H1 (cell line): ENCODE results near the gene SPI1. TPM values are rescaled to one million over a fixed set of nuclear protein-coding genes. Genes with fewer than 3 reads are reported as not detected.

Experiments
- CTCF ChIA-PET: fragments of 300-600 bp; sonication (Branson Sonifier 250); formaldehyde crosslinking; loops from one replicate; lab custom pipeline; 2021; ENCODE audit not compliant: partially characterized antibody; lab: Charles Lee
- POLR2A ChIA-PET: fragments of 300-600 bp; sonication (Branson Sonifier 250); formaldehyde crosslinking; loops from one replicate; lab custom pipeline; 2021; ENCODE audit warnings: inconsistent platforms; ENCODE audit not compliant: partially characterized antibody; lab: Charles Lee
- DNase-seq, 2 experiments: peaks; one replicate each; pipeline versions ENCODE4 v3.0.0 to v3.0.0-alpha.2; 2010 to 2022; ENCODE audit warnings: low spot score in 2 of 2, low read depth in 1 of 2, mixed read lengths in 1 of 2
- FAIRE-seq: peaks from 2 replicates; lab custom pipeline; 2011; peaks lifted over from hg19 to GRCh38; lab: Jason Lieb, UNC
- H2AFZ ChIP-seq: 2 replicates; pipeline ENCODE4 v1.8.1; 2012; ENCODE audit warnings: low read length, inconsistent platforms
- H2AK5ac ChIP-seq: 2 replicates; pipeline ENCODE4 v1.6.1; 2013; ENCODE audit warnings: low read depth, low read length
- H2BK120ac ChIP-seq: replicated peaks from 2 replicates; pipeline ENCODE3; 2013; ENCODE audit warnings: low read depth, low read length, inconsistent platforms
- H2BK12ac ChIP-seq: 2 replicates; pipeline ENCODE4 v1.6.1; 2013; ENCODE audit warnings: low read depth, low read length
- H2BK15ac ChIP-seq: 2 replicates; pipeline ENCODE4 v1.6.1; 2013; ENCODE audit warnings: low read length
- H2BK20ac ChIP-seq: 2 replicates; pipeline ENCODE4 v1.6.1; 2013; ENCODE audit warnings: low read length
- H2BK5ac ChIP-seq: 2 replicates; pipeline ENCODE4 v1.6.1; 2013; ENCODE audit warnings: low read depth, low read length
- H3K14ac ChIP-seq: 2 replicates; pipeline ENCODE4 v1.6.1; 2013; ENCODE audit warnings: inconsistent platforms; ENCODE audit not compliant: insufficient read length
- H3K18ac ChIP-seq: 2 replicates; pipeline ENCODE4 v1.6.1; 2013; ENCODE audit warnings: low read length; ENCODE audit errors: extremely low read depth
- H3K23ac ChIP-seq: 2 replicates; pipeline ENCODE4 v1.6.1; 2013; ENCODE audit warnings: inconsistent platforms; ENCODE audit not compliant: insufficient read length
- H3K23me2 ChIP-seq: 2 replicates; pipeline ENCODE4 v1.6.1; 2013; ENCODE audit warnings: low read depth, low read length
- H3K27ac ChIP-seq: 2 replicates; pipeline ENCODE4 v1.6.1; 2011; ENCODE audit warnings: low read depth, low read length, inconsistent platforms
- H3K27me3 ChIP-seq, 4 experiments: replicated peaks in 1 of 4; 1 replicate in 1 of 4; 2 replicates in 3 of 4; pipeline versions ENCODE4 v1.6.1 to v1.8.1; 2011 to 2013; ENCODE audit warnings: low read length in 3 of 4, mild to moderate bottlenecking in 3 of 4, inconsistent platforms in 2 of 4, mixed read lengths in 2 of 4, moderate library complexity in 1 of 4; ENCODE audit not compliant: control insufficient read depth in 3 of 4, insufficient read depth in 3 of 4; ENCODE audit errors: extremely low read depth in 1 of 4
- H3K36me3 ChIP-seq, 4 experiments: 2 replicates each; pipeline versions ENCODE4 v1.6.1 to v1.8.1; 2011 to 2013; ENCODE audit warnings: mild to moderate bottlenecking in 4 of 4, low read length in 3 of 4, moderate library complexity in 2 of 4, control low read depth in 1 of 4, inconsistent platforms in 1 of 4; ENCODE audit not compliant: insufficient read depth in 4 of 4, control insufficient read depth in 2 of 4
- H3K4ac ChIP-seq: replicated peaks from 2 replicates; pipeline ENCODE3; 2013; ENCODE audit warnings: low read length, low read depth, mixed read lengths, inconsistent platforms; ENCODE audit not compliant: insufficient read length
- H3K4me1 ChIP-seq, 4 experiments: replicated peaks in 1 of 4; 1 replicate in 1 of 4; 2 replicates in 3 of 4; pipeline versions ENCODE4 v1.6.1 to v1.8.1; 2011 to 2013; ENCODE audit warnings: low read length in 3 of 4, inconsistent platforms in 2 of 4, mixed read lengths in 1 of 4; ENCODE audit not compliant: insufficient read depth in 4 of 4, control insufficient read depth in 3 of 4
- H3K4me2 ChIP-seq, 2 experiments: 2 replicates each; pipeline versions ENCODE4 v1.6.1 to v1.8.1; 2011 to 2013; ENCODE audit warnings: low read depth in 2 of 2, low read length in 2 of 2, control low read depth in 1 of 2, inconsistent platforms in 1 of 2, mild to moderate bottlenecking in 1 of 2; ENCODE audit not compliant: insufficient read depth in 1 of 2
- H3K4me3 ChIP-seq, 4 experiments: fragments of 200-600, 300-600 bp in 1 of 4; sonication (generic), shearing (Covaris generic), sonication (Bioruptor Twin) in 1 of 4; 2 replicates each; pipeline versions ENCODE4 v1.5.1 to v1.8.1; 2011 to 2016; ENCODE audit warnings: low read length in 4 of 4, low read depth in 3 of 4, control low read depth in 2 of 4, inconsistent platforms in 2 of 4, mild to moderate bottlenecking in 2 of 4, mixed read lengths in 1 of 4, moderate library complexity in 1 of 4; ENCODE audit not compliant: insufficient read depth in 2 of 4; ENCODE audit errors: extremely low read depth in 1 of 4
- H3K56ac ChIP-seq: replicated peaks from 2 replicates; pipeline ENCODE3; 2013; ENCODE audit warnings: low read depth, mild to moderate bottlenecking, mixed read lengths, low read length, inconsistent platforms; ENCODE audit not compliant: insufficient read length
- H3K79me1 ChIP-seq: 2 replicates; pipeline ENCODE4 v1.6.1; 2013; ENCODE audit warnings: low read depth, low read length, control low read depth
- H3K79me2 ChIP-seq, 2 experiments: 2 replicates each; pipeline versions ENCODE4 v1.6.1 to v1.8.1; 2012 to 2013; ENCODE audit warnings: low read length in 2 of 2, mild to moderate bottlenecking in 2 of 2, inconsistent platforms in 1 of 2; ENCODE audit not compliant: insufficient read depth in 2 of 2, control insufficient read depth in 1 of 2
- H3K9ac ChIP-seq, 4 experiments: replicated peaks in 1 of 4; 1 replicate in 1 of 4; 2 replicates in 3 of 4; pipeline versions ENCODE4 v1.6.1 to v1.8.1; 2011 to 2013; ENCODE audit warnings: low read depth in 3 of 4, low read length in 3 of 4, control low read depth in 2 of 4, mild to moderate bottlenecking in 2 of 4, moderate library complexity in 2 of 4, inconsistent platforms in 1 of 4; ENCODE audit errors: extremely low read depth in 1 of 4
- H3K9me3 ChIP-seq, 2 experiments: 2 replicates each; pipeline versions ENCODE4 v1.6.1 to v1.8.1; 2012 to 2013; ENCODE audit warnings: mild to moderate bottlenecking in 2 of 2, moderate library complexity in 2 of 2, control low read depth in 1 of 2, inconsistent platforms in 1 of 2, low read depth in 1 of 2, low read length in 1 of 2, mixed read lengths in 1 of 2; ENCODE audit not compliant: insufficient read depth in 2 of 2
- H4K20me1 ChIP-seq, 2 experiments: replicated peaks in 1 of 2; 2 replicates each; pipeline versions ENCODE3 to v1.8.1; 2011 to 2013; ENCODE audit warnings: inconsistent platforms in 2 of 2, low read length in 2 of 2, mild to moderate bottlenecking in 1 of 2; ENCODE audit not compliant: insufficient read depth in 2 of 2, control insufficient read depth in 1 of 2
- H4K5ac ChIP-seq: 2 replicates; pipeline ENCODE4 v1.6.1; 2013; ENCODE audit warnings: low read length, low read depth, mixed read lengths, inconsistent platforms; ENCODE audit not compliant: insufficient read length
- H4K8ac ChIP-seq: 2 replicates; pipeline ENCODE4 v1.8.0; 2013; ENCODE audit warnings: mild to moderate bottlenecking, moderate library complexity, low read length, inconsistent platforms; ENCODE audit not compliant: insufficient read depth; ENCODE audit errors: extremely low read depth
- H4K91ac ChIP-seq: replicated peaks from 2 replicates; pipeline ENCODE3; 2013; ENCODE audit warnings: low read length, mixed read lengths, inconsistent platforms; ENCODE audit not compliant: insufficient read length
- ATF3 ChIP-seq: IDR thresholded peaks from 2 replicates; pipeline ENCODE4 v1.6.1; 2011; ENCODE audit warnings: low read depth, mild to moderate bottlenecking, low read length; ENCODE audit not compliant: insufficient read depth
- BCL11A ChIP-seq, 2 experiments: IDR thresholded peaks; one replicate each; pipeline ENCODE4 v1.6.1; 2011; ENCODE audit warnings: low read depth in 2 of 2, low read length in 2 of 2, mild to moderate bottlenecking in 2 of 2
- HDAC2 ChIP-seq, 2 experiments: fragments of 300-600 bp in 1 of 2; sonication (generic) in 1 of 2; IDR thresholded peaks; 2 replicates each; pipeline ENCODE4 v1.6.1; 2011 to 2012; ENCODE audit warnings: low read depth in 2 of 2, low read length in 2 of 2, mild to moderate bottlenecking in 2 of 2, moderate library complexity in 2 of 2, borderline replicate concordance in 1 of 2, inconsistent platforms in 1 of 2
- KDM1A ChIP-seq: fragments of 200-600, 300-600 bp; sonication (generic); IDR thresholded peaks from 2 replicates; pipeline ENCODE4 v1.7.1; 2016; ENCODE audit warnings: mild to moderate bottlenecking, low read length, borderline replicate concordance
- MAX ChIP-seq: IDR thresholded peaks from 2 replicates; pipeline ENCODE4 v1.6.1; 2012; ENCODE audit warnings: inconsistent platforms
- RAD21 ChIP-seq, 2 experiments: IDR thresholded peaks in 1 of 2; conservative IDR thresholded peaks in 1 of 2; 2 replicates each; pipeline ENCODE4 v1.6.1; 2011; ENCODE audit warnings: low read depth in 2 of 2, low read length in 2 of 2, improper control_type of control experiment in 1 of 2, inconsistent platforms in 1 of 2, mild to moderate bottlenecking in 1 of 2, moderate library complexity in 1 of 2
- RBBP5 ChIP-seq: IDR thresholded peaks from 2 replicates; pipeline ENCODE4 v1.7.1; 2012; ENCODE audit warnings: low read depth, mild to moderate bottlenecking, inconsistent platforms, low read length, moderate library complexity, borderline replicate concordance
- TAF7 ChIP-seq: optimal IDR thresholded peaks from 2 replicates; pipeline ENCODE3; 2011; ENCODE audit warnings: low read depth, mild to moderate bottlenecking, inconsistent platforms, low read length, moderate library complexity, borderline replicate concordance
- TBP ChIP-seq: IDR thresholded peaks from 2 replicates; pipeline ENCODE4 v1.6.1; 2011; ENCODE audit warnings: low read depth, low read length, improper control_type of control experiment
- TCF12 ChIP-seq: IDR thresholded peaks from 2 replicates; pipeline ENCODE4 v1.6.1; 2011; ENCODE audit warnings: low read depth, mild to moderate bottlenecking, low read length
- WGBS, 2 experiments: shearing (Covaris generic) in 1 of 2; methylation state at CpG; one replicate each; pipeline versions ENCODE4 v1.1.6 to v1.1.7; 2013 to 2015; ENCODE audit warnings: low lambda C conversion rate in 2 of 2, mixed read lengths in 2 of 2, inconsistent platforms in 1 of 2, low coverage in 1 of 2, missing lambda C conversion rate in 1 of 2; ENCODE audit not compliant: insufficient replicate concordance in 2 of 2, insufficient coverage in 1 of 2, insufficient read length in 1 of 2; ENCODE audit errors: extremely low coverage in 1 of 2, missing lambda C conversion rate in 1 of 2; 5-methylcytosine and 5-hydroxymethylcytosine counted together
- polyA plus RNA-seq, 7 experiments: library from polyadenylated mRNA; depleted of rRNA in 3 of 7; stranded (reverse) in 5 of 7; unstranded in 2 of 7; fragments of >200 nt in 5 of 7; fragments of 200-250 nt in 2 of 7; gene quantifications; 1 replicate in 5 of 7; 2 replicates in 1 of 7; 4 replicates in 1 of 7; pipeline versions ENCODE4 v1.2.1 to v1.2.3, GENCODE V29; 2011 to 2013; ENCODE audit warnings: missing spikeins in 2 of 7, mixed read lengths in 2 of 7
- total RNA-seq: library from RNA; stranded (reverse); fragmentation: NEBNext Ultra II Directional; extraction: Animal tissue kit (Norgen Biotek cat#: 25700); gene quantifications from 2 replicates; pipeline ENCODE4 v1.2.1, GENCODE V29; 2021

The SPI1 gene
- total and polyA plus RNA-seq, 2 of the 8 experiments (the other 6 are each of a cell fraction or from before 2014, with no cell fraction given): 0.12 TPM; not detected in 1

- H2AK5ac ChIP-seq: no peak overlapping the region
- ChIA-PET POLR2A (no interaction called here), CTCF (interaction anchor here (0.8 to 2.0 kb wide), 4 partner anchors 20 to 64 kb away, joined by 3 to 8 read pairs (median 4); no protein-coding TSS in a partner anchor)
- H2BK20ac ChIP-seq: no peak overlapping the region
- no peak overlapping the region for H2BK15ac ChIP-seq
- H3K56ac ChIP-seq: no peak overlapping the region
- 86% methylated on average over 29 of the region's 29 CpGs; no CpG with 5 or more reads in 1 of the 2 experiments for WGBS, 2 experiments
- H3K23ac ChIP-seq: no peak overlapping the region
- H4K91ac ChIP-seq: no peak overlapping the region
- no peak overlapping the region for H3K18ac ChIP-seq
- peak overlapping the region; percentile 31 for H4K8ac ChIP-seq
- no peak overlapping the region for H3K4me3 ChIP-seq
- DNase-seq (no peak), FAIRE-seq (no peak)
- no peaks in the 10 kb centered on the region for H3K79me2 ChIP-seq
- H3K27ac ChIP-seq: no peak overlapping the region
- no peaks in the 10 kb centered on the region for H3K9me3 ChIP-seq
- H3K4me1 ChIP-seq: no peaks in the 10 kb centered on the region
- no peak overlapping the region for H2AFZ ChIP-seq
- H3K4me2 ChIP-seq: no peak overlapping the region
- no peak overlapping the region for H3K14ac ChIP-seq
- H2BK120ac ChIP-seq: no peak overlapping the region
- H3K23me2 ChIP-seq: no peaks in the 10 kb centered on the region
- no peak overlapping the region for H3K4ac ChIP-seq
- H2BK5ac ChIP-seq: no peak overlapping the region
- no peak overlapping the region for H3K9ac ChIP-seq
- H3K79me1 ChIP-seq: no peaks in the 10 kb centered on the region; the same call in 1 of the 2 replicates
- H4K5ac ChIP-seq: no peak overlapping the region
- no peak overlapping the region for H2BK12ac ChIP-seq
- H3K36me3 ChIP-seq: peaks cover 0 to 16% (median 7%) of the 10 kb centered on the region in 4 experiments; a peak in 5 of 8 replicates
- H4K20me1 ChIP-seq: peaks cover 0 to 2% of the 10 kb centered on the region in 2 experiments
- H3K27me3 ChIP-seq: no peaks in the 10 kb centered on the region
- TF ChIP-seq MAX (no peak), HDAC2 (IDR thresholded peaks at IDR 0.05; ENCODE audit: borderline replicate concordance in 1 of 2, low read depth in 2 of 2, low read length in 2 of 2) (no peak), RBBP5 (no peak), TAF7 (no peak), ATF3 (no peak), RAD21 (IDR thresholded peaks at IDR 0.05 in 1 of 2, conservative IDR thresholded peaks at IDR 0.05 in 1 of 2; ENCODE audit: low read depth in 2 of 2, low read length in 2 of 2) (no peak), TBP (no peak), BCL11A (IDR thresholded peaks at IDR 0.05; ENCODE audit: low read depth in 2 of 2, low read length in 2 of 2) (no peak), KDM1A (no peak), TCF12 (no peak)
Measured at GRCh38 chr11:47328449-47329390, 49.6 kb downstream of the SPI1 start.
